Renal cortical epithelial cell (primary cell): ENCODE data around the gene FYN. TPM values are rescaled to one million over a fixed set of nuclear protein-coding genes. Genes with fewer than 3 reads are reported as not detected.

ENCODE experiments used
- DNase-seq: peaks from one replicate; pipeline ENCODE4 v3.0.0-alpha.2; 2011; ENCODE audit warnings: low read depth
- total RNA-seq: library from RNA; depleted of rRNA; stranded (reverse); fragments of >200 nt; gene quantifications from 2 replicates; pipeline ENCODE4 v1.2.3, GENCODE V29; 2014

Gene FYN
- total RNA-seq, 1 donor from 2014 or later, result 39.4 TPM

GRCh38 chr6:111727041-111727440 lies 146.2 kb downstream of the FYN start:
- no peak for DNase-seq

DNA sequence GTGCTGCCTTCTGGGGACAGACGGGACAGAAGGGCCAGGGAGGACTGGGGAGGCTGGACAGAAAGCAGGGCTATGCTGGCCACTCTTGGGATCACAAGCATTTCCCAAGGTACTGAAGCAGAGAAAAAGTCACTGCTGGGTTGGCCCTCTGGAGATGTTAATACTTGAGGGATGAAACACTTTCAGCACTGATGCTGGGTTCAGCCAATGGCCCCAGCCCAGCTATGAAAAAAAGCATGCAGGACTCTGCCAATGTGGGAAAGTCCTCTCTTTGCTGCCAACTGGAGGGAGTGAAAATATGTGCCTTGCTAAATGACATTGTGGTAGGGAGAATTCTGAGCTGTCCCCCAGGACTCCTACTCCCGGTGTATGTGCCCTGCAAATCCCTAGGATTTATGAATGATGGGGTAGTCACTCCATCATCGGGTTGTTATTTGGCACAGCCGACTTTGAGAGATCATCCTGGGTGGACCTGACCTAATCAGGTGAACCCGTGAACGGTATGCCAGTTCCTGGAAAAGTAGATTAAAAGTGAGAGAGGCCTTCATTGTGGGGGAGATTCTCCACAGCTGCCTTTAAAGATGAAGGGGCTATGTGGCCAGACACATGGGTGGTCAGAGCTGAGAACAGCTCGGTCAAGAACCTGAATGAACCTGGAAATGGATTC lies 147.7 kb downstream of the FYN start:
- no peak for DNase-seq

- DNase-seq, result no peak
These were observed 148.7 kb downstream of the FYN start for GRCh38 chr6:111724505-111724904.

DNA sequence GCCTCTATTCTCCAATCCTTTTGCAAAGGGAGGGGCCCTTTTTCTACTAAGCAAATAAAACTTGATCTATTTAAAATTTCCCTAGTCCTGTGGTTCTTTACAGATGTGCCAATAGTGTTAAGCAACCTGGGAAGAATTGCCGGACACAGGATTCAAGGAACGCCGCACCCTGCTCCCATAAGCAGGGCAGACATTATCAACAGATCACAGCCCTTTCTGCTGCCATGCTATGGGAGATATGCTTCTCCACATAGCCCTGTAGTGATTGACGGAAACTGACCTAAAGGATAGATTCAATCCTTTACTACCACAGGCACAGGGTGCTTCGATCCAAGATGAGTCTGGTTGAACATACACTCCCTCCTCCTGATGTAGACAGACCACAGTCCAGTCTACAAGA lies 149.2 kb downstream of the FYN start:
- no peak for DNase-seq

- no peak for DNase-seq
These were observed 149.8 kb downstream of the FYN start for GRCh38 chr6:111723412-111723970.

DNA sequence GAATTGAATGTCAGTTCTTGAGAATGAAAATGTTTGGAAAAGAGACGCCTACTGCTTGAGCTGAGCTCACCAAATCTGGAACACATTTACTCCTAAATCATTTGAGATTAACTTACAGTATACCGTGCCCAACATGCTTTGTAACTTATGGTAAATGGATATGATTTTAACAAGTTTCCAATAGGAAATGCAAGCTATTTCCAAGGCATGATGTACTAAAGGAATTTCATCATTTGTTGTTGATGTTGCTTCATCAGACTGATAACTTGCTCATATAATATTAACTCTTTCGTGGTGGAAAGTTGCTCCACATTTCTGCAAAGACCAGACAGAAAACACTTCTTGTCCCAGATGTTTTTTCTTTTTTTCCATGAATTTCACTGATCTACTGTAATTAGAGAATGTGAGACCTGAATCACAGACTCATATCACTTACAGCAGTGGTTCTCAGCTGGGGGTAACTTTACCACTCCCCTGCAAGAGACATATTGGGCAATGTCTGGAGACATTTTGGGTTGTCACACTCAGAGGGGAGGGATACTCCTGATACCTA lies 151.0 kb downstream of the FYN start:
- DNase-seq, result peak; percentile 71

DNA sequence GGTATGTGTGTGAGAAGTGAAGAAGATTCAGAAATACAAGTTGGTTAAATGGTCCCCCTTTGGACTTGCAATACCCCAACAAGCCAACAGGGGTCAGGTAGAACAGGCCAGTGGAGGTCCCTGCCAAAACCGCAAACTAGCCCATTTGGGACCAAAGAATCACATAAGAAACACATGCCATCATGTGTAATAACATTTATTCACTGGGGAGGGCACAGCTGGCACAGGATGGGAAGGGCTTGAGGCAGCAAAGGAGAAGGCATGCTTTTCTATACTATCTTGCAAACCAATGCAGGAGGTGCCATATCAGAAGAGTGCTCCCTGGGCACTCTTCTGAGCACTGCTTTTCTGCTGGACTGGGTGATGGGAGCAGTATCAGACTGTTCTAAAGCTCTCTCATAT lies 151.5 kb downstream of the FYN start:
- DNase-seq, result no peak

DNA sequence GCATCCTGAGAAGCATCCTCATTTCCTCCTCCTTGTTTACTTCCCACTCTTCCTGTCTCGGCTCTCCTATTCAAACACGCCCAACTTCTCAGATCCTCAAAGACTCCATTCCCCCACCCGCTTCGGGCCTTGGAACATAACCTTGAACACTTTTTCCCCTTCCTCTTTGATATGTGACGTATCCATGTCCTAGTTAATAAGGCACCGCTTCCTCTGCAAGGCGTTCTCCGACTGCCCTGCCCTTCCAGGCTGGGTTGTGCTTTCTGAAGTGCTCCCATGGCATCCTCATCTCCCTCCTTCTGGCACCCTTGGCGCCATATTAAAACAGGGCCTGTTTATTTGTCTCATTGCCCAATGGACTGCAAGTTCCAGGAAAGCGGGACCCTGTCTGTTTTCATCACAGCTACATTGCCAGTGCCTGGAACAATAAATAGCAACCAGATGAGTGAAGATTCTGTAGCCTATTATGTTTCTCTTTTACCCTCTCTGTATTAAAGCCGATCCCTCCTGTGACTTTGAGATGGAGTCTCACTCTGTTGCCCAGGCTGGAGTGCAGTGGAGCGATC lies 152.2 kb downstream of the FYN start:
- DNase-seq, result no peak

GRCh38 chr6:111718990-111719389 lies 154.3 kb downstream of the FYN start:
- no peak for DNase-seq

DNA sequence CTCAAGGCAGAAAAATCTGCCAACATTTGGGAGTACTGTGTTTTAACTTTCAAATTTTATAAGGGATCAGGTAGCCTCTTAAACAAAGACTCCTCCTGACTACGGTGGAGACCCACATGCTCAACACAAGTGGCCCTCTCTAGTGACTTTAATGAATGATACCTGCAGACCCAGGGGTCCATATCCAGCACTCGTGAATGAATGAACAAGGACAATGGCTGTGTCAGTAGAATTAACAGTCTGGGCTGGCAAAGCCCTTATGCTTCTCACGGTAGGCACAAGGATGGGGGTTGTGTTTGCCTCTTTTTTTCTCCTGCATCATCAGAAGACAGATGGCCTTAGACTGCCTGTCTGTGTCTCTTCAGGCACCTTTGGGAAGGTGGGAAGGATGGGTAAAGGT lies 154.9 kb downstream of the FYN start:
- DNase-seq, result no peak

DNA sequence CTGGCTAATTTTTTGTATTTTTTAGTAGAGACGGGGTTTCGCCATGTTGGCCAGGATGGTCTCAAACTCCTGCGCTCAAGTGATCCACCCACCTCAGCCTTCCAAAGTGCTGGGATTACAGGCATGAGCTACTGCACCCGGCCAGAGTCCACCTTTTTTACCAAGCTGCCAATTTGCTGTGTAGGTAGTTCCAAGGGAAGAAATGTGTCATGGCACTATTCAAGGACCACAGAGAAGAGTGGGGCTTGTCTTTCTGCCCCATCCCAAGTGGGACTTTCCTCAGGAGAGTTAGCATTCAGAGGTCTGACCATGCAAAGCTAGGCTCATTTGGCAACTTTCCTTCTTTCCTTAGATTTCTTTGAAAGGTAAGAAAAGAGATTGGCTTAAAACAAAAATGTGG lies 155.6 kb downstream of the FYN start:
- DNase-seq, result no peak

- no peak for DNase-seq
These were observed 156.9 kb downstream of the FYN start for GRCh38 chr6:111716325-111716724.

- DNase-seq, result no peak
These were observed 157.9 kb downstream of the FYN start for GRCh38 chr6:111715321-111715720.

DNA sequence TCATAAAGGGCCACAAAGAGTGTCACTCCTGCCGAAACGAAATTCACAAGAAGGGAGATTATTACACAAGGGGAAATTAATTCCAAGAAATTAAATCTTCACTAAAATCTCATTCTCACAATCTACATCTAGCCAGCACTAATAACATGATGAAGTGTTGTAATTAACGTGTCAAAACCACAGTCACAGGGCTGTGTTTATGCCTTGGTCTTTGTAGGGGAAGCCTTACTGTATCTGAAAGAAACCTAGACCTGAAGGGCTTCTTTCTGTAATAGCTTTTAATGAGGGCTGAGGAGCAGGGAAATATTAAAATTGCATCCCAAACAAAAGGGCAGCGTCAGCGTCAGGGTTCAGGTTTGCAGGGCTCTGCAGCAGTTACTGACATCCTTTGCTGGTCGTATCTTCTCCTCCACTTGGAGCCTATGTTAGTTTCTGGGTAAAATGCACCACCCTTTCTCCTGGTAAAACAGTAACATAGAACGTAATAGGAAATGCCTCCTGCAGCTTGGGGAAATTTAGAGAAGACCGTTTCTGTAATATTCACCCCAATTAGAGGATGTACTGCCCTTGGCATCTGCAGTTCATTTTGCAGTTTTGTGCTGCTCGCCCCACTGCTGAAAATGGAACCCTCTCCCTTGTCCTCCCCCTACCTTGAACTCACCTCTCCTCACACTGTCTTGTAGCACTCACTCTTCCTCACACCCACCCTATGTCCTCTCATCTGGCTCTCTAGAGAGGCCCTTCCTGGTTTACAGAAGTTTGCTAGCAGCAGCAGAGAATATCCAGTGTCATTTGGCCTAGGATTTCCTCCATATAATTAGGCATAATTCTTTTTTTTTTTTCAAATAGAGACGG lies 158.6 kb downstream of the FYN start:
- DNase-seq, result no peak

DNA sequence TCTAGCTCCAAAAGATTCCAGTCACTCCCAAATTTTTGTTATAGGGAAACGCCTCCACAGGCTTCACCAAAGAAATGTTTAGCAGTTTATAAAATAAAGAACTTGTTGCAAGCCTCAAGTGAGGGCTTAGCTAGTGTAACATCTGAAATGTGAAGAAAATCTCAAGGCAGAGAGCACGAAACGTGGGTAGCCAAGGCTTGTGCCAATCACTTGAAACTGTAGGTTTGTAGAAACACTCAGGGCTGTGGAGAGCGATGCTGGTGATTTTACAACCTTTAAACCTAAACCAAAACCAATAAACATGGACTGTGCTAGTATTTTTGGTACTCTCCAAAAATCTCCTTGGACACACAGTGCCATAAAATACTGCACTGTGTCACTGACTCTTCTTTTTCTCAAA lies 159.4 kb downstream of the FYN start:
- DNase-seq, result no peak

- DNase-seq, result no peak
These were observed 160.0 kb downstream of the FYN start for GRCh38 chr6:111713236-111713635.

GRCh38 chr6:111711984-111712752 lies 161.1 kb downstream of the FYN start:
- DNase-seq, result no peak

- no peak for DNase-seq
These were observed 161.8 kb downstream of the FYN start for GRCh38 chr6:111711476-111711875.

GRCh38 chr6:111710911-111711310 lies 162.3 kb downstream of the FYN start:
- no peak for DNase-seq

DNA sequence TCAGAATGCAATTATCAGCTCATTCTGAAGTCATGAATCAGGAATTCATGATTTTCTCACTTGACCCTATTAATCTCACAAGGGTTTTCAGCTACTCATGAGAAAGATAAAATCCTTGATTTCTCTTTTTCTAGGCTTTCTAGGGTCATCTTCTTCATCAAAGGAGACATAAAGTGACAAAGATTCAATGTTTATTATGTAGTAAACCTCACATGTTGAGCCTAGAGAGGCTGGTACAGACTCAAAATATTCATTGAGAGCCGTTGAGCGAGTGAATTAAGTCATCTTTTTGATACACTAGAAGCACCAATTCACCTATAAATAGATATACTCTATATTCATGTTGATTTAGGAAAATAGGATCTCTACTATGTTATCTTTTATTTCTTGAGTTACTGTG lies 162.8 kb downstream of the FYN start:
- DNase-seq, result no peak

GRCh38 chr6:111709615-111710398 lies 163.4 kb downstream of the FYN start:
- peak; percentile 64 for DNase-seq
